CD4-positive, alpha-beta T cell (primary cell): ENCODE data around the gene KIAA1217. TPM values are rescaled to one million over a fixed set of nuclear protein-coding genes. Genes with fewer than 3 reads are reported as not detected.
A peak's percentile ranks its signal among the peaks of the same experiment; 100 is the strongest.

Source experiments
- ATAC-seq: fragments of 200-7000 bp; cut with Tn5 transposase; one replicate; pipeline ENCODE4 v1.10.0; 2022; ENCODE audit warnings: mild to moderate bottlenecking; ENCODE audit not compliant: poor library complexity
- CTCF ChIA-PET: fragments of 350-600 bp; sonication (Branson Sonifier 250); formaldehyde crosslinking; loops from one replicate; lab custom pipeline; 2021; ENCODE audit warnings: antibody characterized with exemption, inconsistent platforms; lab: Charles Lee
- POLR2A ChIA-PET: fragments of 350-600 bp; sonication (Branson Sonifier 250); formaldehyde crosslinking; loops from one replicate; lab custom pipeline; 2021; ENCODE audit warnings: antibody characterized with exemption, inconsistent platforms; lab: Charles Lee
- DNase-seq, 14 experiments: peaks; one replicate each; pipeline ENCODE4 v3.0.0-alpha.2; 2013 to 2020; ENCODE audit warnings: mixed read lengths in 2 of 14
- H3K27ac ChIP-seq, 2 donors: one replicate each; pipeline versions ENCODE4 v1.5.1 to v1.7.0; 2013; ENCODE audit warnings: low read length in 2 of 2, low read depth in 1 of 2, mild to moderate bottlenecking in 1 of 2
- H3K27me3 ChIP-seq, 2 experiments: 1 replicate in 1 of 2; 2 replicates in 1 of 2; pipeline versions ENCODE4 v1.6.1 to v1.7.0; 2013; ENCODE audit warnings: low read length in 2 of 2, control low read depth in 1 of 2, mild to moderate bottlenecking in 1 of 2, moderate library complexity in 1 of 2; ENCODE audit not compliant: insufficient read depth in 2 of 2, control insufficient read depth in 1 of 2
- H3K36me3 ChIP-seq: one replicate; pipeline ENCODE4 v1.6.1; 2013; ENCODE audit warnings: low read length, control low read depth; ENCODE audit not compliant: insufficient read depth
- H3K4me1 ChIP-seq: one replicate; pipeline ENCODE4 v1.6.1; 2013; ENCODE audit warnings: low read length, control low read depth; ENCODE audit not compliant: insufficient read depth
- H3K4me3 ChIP-seq: one replicate; pipeline ENCODE4 v1.5.1; 2013; ENCODE audit warnings: mild to moderate bottlenecking, low read length, moderate library complexity
- H3K9me3 ChIP-seq, 2 experiments: 1 replicate in 1 of 2; 2 replicates in 1 of 2; pipeline versions ENCODE4 v1.6.1 to v1.7.0; 2013; ENCODE audit warnings: low read length in 2 of 2, mild to moderate bottlenecking in 2 of 2, control low read depth in 1 of 2, moderate library complexity in 1 of 2; ENCODE audit not compliant: control insufficient read depth in 1 of 2, insufficient read depth in 1 of 2
- H3K27ac Mint-ChIP-seq: one replicate; pipeline ENCODE4 v1.8.0; 2020; ENCODE audit warnings: mixed read lengths
- H3K27me3 Mint-ChIP-seq: one replicate; pipeline ENCODE4 v1.8.0; 2021; ENCODE audit warnings: mixed read lengths
- H3K36me3 Mint-ChIP-seq: one replicate; pipeline ENCODE4 v1.8.0; 2021; ENCODE audit warnings: low read depth, mixed read lengths
- H3K4me1 Mint-ChIP-seq: one replicate; pipeline ENCODE4 v1.8.0; 2021; ENCODE audit warnings: low read depth, mixed read lengths
- H3K4me3 Mint-ChIP-seq: one replicate; pipeline ENCODE4 v1.8.0; 2020; ENCODE audit warnings: mild to moderate bottlenecking, mixed read lengths
- H3K9me3 Mint-ChIP-seq: one replicate; pipeline ENCODE4 v1.8.0; 2020; ENCODE audit warnings: mixed read lengths
- CTCF ChIP-seq: fragments of 200-600 bp; IDR thresholded peaks from one replicate; pipeline ENCODE4 v1.8.0; 2022; ENCODE audit warnings: antibody characterized with exemption, mild to moderate bottlenecking
- intact Hi-C, 2 experiments: fragments of 100-400 bp; cut with DNase I in 1 of 2; cut with micrococcal nuclease in 1 of 2; formaldehyde crosslinking; loops; one replicate each; pipeline versions ENCODE4 v1.15.1 to v1.9.0; 2023 to 2025; cut with DNase I, micrococcal nuclease
- total RNA-seq, 174 experiments: library from RNA in 2 of 174; stranded (reverse) in 2 of 174; gene quantifications; one replicate each; pipeline ENCODE4 v1.2.3 and lab custom pipeline; 2021 to 2026

KIAA1217 gene
- total RNA-seq, 2 experiments from 2014 or later: not detected

- Mint-ChIP-seq H3K4me1 (no peaks in the 10 kb centered on the region), H3K4me3 (no peak overlapping the region), H3K9me3 (no peaks in the 10 kb centered on the region), H3K36me3 (no peaks in the 10 kb centered on the region), H3K27ac (no peak overlapping the region), H3K27me3 (peaks cover 11% of the 10 kb centered on the region)
- Histone ChIP-seq H3K27me3 (peaks cover 0 to 2% of the 10 kb centered on the region in 2 experiments), H3K27ac (no peak overlapping the region), H3K9me3 (peaks cover 0 to 6% of the 10 kb centered on the region in 2 experiments), H3K36me3 (no peaks in the 10 kb centered on the region), H3K4me1 (no peaks in the 10 kb centered on the region), H3K4me3 (no peak overlapping the region)
- DNase-seq (no peak), ATAC-seq (no peak)
- intact Hi-C loops: no loop called here
- TF ChIP-seq CTCF: no peak
- CTCF ChIA-PET: no interaction called here
- POLR2A ChIA-PET: no interaction called here
These were observed 205.7 kb downstream of the KIAA1217 start for GRCh38 chr10:24414597-24414996.

- H3K27ac Mint-ChIP-seq: no peak overlapping the region
- H3K4me1 ChIP-seq: no peaks in the 10 kb centered on the region
- no peaks in the 10 kb centered on the region for H3K36me3 Mint-ChIP-seq
- no peaks in the 10 kb centered on the region for H3K9me3 Mint-ChIP-seq
- intact Hi-C loops: no loop called here
- H3K27me3 ChIP-seq: peaks cover 0 to 2% of the 10 kb centered on the region in 2 experiments
- DNase-seq (peak in 1 of 14 experiments; percentile 14), ATAC-seq (no peak)
- no peak for TF ChIP-seq CTCF
- no peak overlapping the region for H3K27ac ChIP-seq
- no peak overlapping the region for H3K4me3 Mint-ChIP-seq
- H3K4me1 Mint-ChIP-seq: no peaks in the 10 kb centered on the region
- peaks cover 11% of the 10 kb centered on the region for H3K27me3 Mint-ChIP-seq
- H3K4me3 ChIP-seq: no peak overlapping the region
- ChIA-PET CTCF (no interaction called here), POLR2A (no interaction called here)
- peaks cover 0 to 6% of the 10 kb centered on the region in 2 experiments for H3K9me3 ChIP-seq
- no peaks in the 10 kb centered on the region for H3K36me3 ChIP-seq
These were observed 206.7 kb downstream of the KIAA1217 start for GRCh38 chr10:24415455-24416125.

GRCh38 chr10:24416248-24416647 is 207.3 kb downstream of the KIAA1217 start:
- Histone ChIP-seq H3K4me1 (no peaks in the 10 kb centered on the region), H3K9me3 (peaks cover 0 to 6% of the 10 kb centered on the region in 2 experiments), H3K27ac (no peak overlapping the region), H3K36me3 (no peaks in the 10 kb centered on the region), H3K4me3 (no peak overlapping the region), H3K27me3 (peaks cover 0 to 2% of the 10 kb centered on the region in 2 experiments)
- peaks cover 11% of the 10 kb centered on the region for H3K27me3 Mint-ChIP-seq
- H3K4me3 Mint-ChIP-seq: no peak overlapping the region
- ATAC-seq (no peak), DNase-seq (no peak)
- intact Hi-C loops: no loop called here
- TF ChIP-seq CTCF: no peak
- no peak overlapping the region for H3K27ac Mint-ChIP-seq
- H3K9me3 Mint-ChIP-seq: no peaks in the 10 kb centered on the region
- CTCF ChIA-PET: no interaction called here
- H3K36me3 Mint-ChIP-seq: no peaks in the 10 kb centered on the region
- POLR2A ChIA-PET: no interaction called here
- no peaks in the 10 kb centered on the region for H3K4me1 Mint-ChIP-seq
